Neural progenitor cell (in vitro differentiated cells): ENCODE measurements around the gene ATIC. TPM values are rescaled to one million over a fixed set of nuclear protein-coding genes. Genes with fewer than 3 reads are reported as not detected.

Experiments used
- DNase-seq: peaks from one replicate; pipeline ENCODE4 v3.0.0-alpha.2; 2016; ENCODE audit warnings: low spot score
- H2AFZ ChIP-seq: fragments of 200-600 bp; sonication (generic); replicated peaks from 2 replicates; pipeline ENCODE4 v1.6.1; 2016; ENCODE audit warnings: antibody characterized with exemption
- H3F3A ChIP-seq: fragments of 200-600 bp; sonication (generic); 2 replicates; pipeline ENCODE4 v1.6.1; 2016; ENCODE audit warnings: antibody characterized with exemption, low read depth
- H3K27ac ChIP-seq: fragments of 200-600 bp; sonication (generic); 2 replicates; pipeline ENCODE4 v1.5.1; 2016; ENCODE audit warnings: mild to moderate bottlenecking
- H3K27me3 ChIP-seq: fragments of 200-600 bp; sonication (generic); 2 replicates; pipeline ENCODE4 v1.6.1; 2016; ENCODE audit warnings: mild to moderate bottlenecking, moderate library complexity
- H3K36me3 ChIP-seq: fragments of 200-600 bp; sonication (generic); 2 replicates; pipeline ENCODE4 v1.5.1; 2016
- H3K4me1 ChIP-seq: fragments of 200-600 bp; sonication (generic); 2 replicates; pipeline ENCODE4 v1.6.1; 2016; ENCODE audit warnings: mixed run types
- H3K4me2 ChIP-seq: fragments of 200-600 bp; sonication (generic); 2 replicates; pipeline ENCODE4 v1.6.1; 2016
- H3K4me3 ChIP-seq: fragments of 200-600 bp; sonication (generic); 2 replicates; pipeline ENCODE4 v1.5.1; 2016
- H3K79me2 ChIP-seq: fragments of 200-600 bp; sonication (generic); 2 replicates; pipeline ENCODE4 v1.6.1; 2016; ENCODE audit warnings: low read depth
- H3K9ac ChIP-seq: fragments of 200-600 bp; sonication (generic); 2 replicates; pipeline ENCODE4 v1.6.1; 2016
- H3K9me3 ChIP-seq: fragments of 200-600 bp; sonication (generic); 2 replicates; pipeline ENCODE4 v1.5.1; 2016; ENCODE audit warnings: low read depth
- H4K20me1 ChIP-seq: fragments of 200-600 bp; sonication (generic); 2 replicates; pipeline ENCODE4 v1.6.1; 2016; ENCODE audit warnings: low read depth
- H3K27ac Mint-ChIP-seq: 3 replicates; pipeline ENCODE4 v1.8.0; 2021; ENCODE audit warnings: mixed read lengths
- H3K27me3 Mint-ChIP-seq: 2 replicates; pipeline ENCODE4 v1.8.0; 2022; ENCODE audit warnings: low read depth, mild to moderate bottlenecking, inconsistent platforms, moderate library complexity, mixed read lengths; ENCODE audit not compliant: insufficient read depth
- H3K36me3 Mint-ChIP-seq: 3 replicates; pipeline ENCODE4 v1.8.0; 2021; ENCODE audit warnings: mixed read lengths
- H3K4me1 Mint-ChIP-seq: 3 replicates; pipeline ENCODE4 v1.8.0; 2021; ENCODE audit warnings: mixed read lengths
- H3K4me3 Mint-ChIP-seq: 3 replicates; pipeline ENCODE4 v1.8.0; 2021; ENCODE audit warnings: mild to moderate bottlenecking, moderate library complexity, mixed read lengths
- H3K9me3 Mint-ChIP-seq: 3 replicates; pipeline ENCODE4 v1.8.0; 2020; ENCODE audit warnings: mixed read lengths
- EZH2 ChIP-seq: fragments of 200-600 bp; sonication (generic); IDR thresholded peaks from 2 replicates; pipeline ENCODE4 v1.6.1; 2017; ENCODE audit warnings: antibody characterized with exemption, mild to moderate bottlenecking, moderate library complexity
- EZH2phosphoT487 ChIP-seq: fragments of 200-600 bp; sonication (generic); IDR thresholded peaks from 2 replicates; pipeline ENCODE4 v1.6.1; 2017; ENCODE audit warnings: antibody characterized with exemption
- total RNA-seq: library from RNA; depleted of rRNA; stranded (reverse); fragments of >200 nt; gene quantifications from 2 replicates; pipeline ENCODE4 v1.2.3, GENCODE V29; 2015; ENCODE audit warnings: low replicate concordance
- TF ChIP-seq, protein P1 (sequence below): fragments of 200-600 bp; sonication (generic); IDR thresholded peaks from 2 replicates; pipeline ENCODE4 v1.5.1; 2017; ENCODE audit warnings: antibody characterized with exemption, mild to moderate bottlenecking

The ATIC gene
- total RNA-seq, 1 donor from 2014 or later = 43.2 TPM

DNA sequence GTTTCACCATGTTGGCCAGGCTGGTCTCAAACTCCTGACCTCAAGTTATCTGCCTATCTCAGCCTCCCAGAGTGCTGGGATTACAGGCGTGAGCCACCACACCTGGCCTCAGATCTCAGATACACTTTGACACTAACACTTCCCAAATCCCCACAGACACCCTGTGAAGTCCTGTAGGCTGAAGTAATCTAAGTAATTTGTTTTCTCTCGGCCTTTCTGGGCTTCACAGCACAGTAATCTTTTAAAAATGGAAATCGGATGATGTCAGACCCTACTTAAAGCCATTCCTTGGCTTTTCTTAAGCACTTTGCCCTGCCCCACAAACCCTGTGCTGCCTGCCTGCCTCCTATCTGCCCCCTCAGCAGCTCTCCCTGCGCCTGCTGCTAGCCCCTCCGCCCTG lies 16.2 kb downstream of the ATIC start:
- no peaks in the 10 kb centered on the region for H3K27me3 Mint-ChIP-seq
- H2AFZ ChIP-seq = no peak overlapping the region
- no peaks in the 10 kb centered on the region for H3K4me1 Mint-ChIP-seq
- H3K36me3 Mint-ChIP-seq = peaks cover 40% of the 10 kb centered on the region
- H3K9ac ChIP-seq = no peak overlapping the region
- peak overlapping the region; percentile 4 for H3K27ac Mint-ChIP-seq
- no peak overlapping the region for H3K4me2 ChIP-seq
- H3K4me3 Mint-ChIP-seq = no peak overlapping the region
- no peak overlapping the region for H3K4me3 ChIP-seq
- DNase-seq = no peak
- no peaks in the 10 kb centered on the region for H3F3A ChIP-seq
- H3K27me3 ChIP-seq = no peaks in the 10 kb centered on the region
- H3K9me3 Mint-ChIP-seq = no peaks in the 10 kb centered on the region
- H4K20me1 ChIP-seq = peaks cover 20% of the 10 kb centered on the region
- no peak overlapping the region for H3K27ac ChIP-seq
- no peaks in the 10 kb centered on the region for H3K4me1 ChIP-seq
- H3K79me2 ChIP-seq = peaks cover 56% of the 10 kb centered on the region
- no peaks in the 10 kb centered on the region for H3K9me3 ChIP-seq
- TF ChIP-seq EZH2phosphoT487 (no peak), EZH2 (no peak)
- TF ChIP-seq, protein P1, sequence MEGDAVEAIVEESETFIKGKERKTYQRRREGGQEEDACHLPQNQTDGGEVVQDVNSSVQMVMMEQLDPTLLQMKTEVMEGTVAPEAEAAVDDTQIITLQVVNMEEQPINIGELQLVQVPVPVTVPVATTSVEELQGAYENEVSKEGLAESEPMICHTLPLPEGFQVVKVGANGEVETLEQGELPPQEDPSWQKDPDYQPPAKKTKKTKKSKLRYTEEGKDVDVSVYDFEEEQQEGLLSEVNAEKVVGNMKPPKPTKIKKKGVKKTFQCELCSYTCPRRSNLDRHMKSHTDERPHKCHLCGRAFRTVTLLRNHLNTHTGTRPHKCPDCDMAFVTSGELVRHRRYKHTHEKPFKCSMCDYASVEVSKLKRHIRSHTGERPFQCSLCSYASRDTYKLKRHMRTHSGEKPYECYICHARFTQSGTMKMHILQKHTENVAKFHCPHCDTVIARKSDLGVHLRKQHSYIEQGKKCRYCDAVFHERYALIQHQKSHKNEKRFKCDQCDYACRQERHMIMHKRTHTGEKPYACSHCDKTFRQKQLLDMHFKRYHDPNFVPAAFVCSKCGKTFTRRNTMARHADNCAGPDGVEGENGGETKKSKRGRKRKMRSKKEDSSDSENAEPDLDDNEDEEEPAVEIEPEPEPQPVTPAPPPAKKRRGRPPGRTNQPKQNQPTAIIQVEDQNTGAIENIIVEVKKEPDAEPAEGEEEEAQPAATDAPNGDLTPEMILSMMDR = no peak
- H3K36me3 ChIP-seq = peaks cover 11% of the 10 kb centered on the region

DNA sequence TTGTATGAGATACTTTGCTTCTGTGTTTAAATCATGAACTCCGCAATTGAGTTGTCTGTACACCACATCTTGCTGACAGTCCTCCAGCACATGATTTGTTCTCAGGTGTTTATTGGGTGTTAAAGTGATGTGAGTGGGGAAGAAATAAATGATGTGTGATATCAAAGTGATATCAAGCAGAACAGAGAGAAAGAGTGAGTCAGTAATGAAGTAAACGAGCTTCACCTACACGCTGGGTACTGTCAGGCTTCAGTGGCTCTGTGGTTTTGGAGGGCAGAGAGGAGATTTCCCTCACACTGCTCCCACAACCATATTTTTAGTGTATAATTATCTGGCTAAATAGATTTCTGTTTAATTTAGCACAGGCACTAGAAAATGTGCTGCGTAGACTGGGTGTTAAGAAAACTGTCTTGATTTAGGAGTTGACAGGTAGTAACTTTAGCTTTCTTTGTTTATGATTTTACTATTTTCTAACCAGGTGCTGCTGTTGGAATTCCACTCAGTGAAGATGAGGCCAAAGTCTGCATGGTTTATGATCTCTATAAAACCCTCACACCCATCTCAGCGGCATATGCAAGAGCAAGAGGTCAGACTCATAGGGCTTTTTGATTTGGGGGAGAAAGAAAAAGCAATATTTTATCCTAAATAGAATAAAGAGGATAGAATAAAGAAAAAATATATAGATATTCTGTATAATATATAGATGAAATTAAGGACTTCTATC lies 21.2 kb downstream of the ATIC start:
- Histone ChIP-seq H3K36me3 (peaks cover 11% of the 10 kb centered on the region), H4K20me1 (no peaks in the 10 kb centered on the region), H3K9me3 (no peaks in the 10 kb centered on the region), H3F3A (no peaks in the 10 kb centered on the region), H3K9ac (no peak overlapping the region), H3K4me3 (no peak overlapping the region), H3K79me2 (peaks cover 31% of the 10 kb centered on the region), H3K27ac (no peak overlapping the region), H3K4me1 (no peaks in the 10 kb centered on the region), H3K27me3 (no peaks in the 10 kb centered on the region), H2AFZ (no peak overlapping the region), H3K4me2 (no peak overlapping the region)
- no peaks in the 10 kb centered on the region for H3K4me1 Mint-ChIP-seq
- no peak for DNase-seq
- H3K27me3 Mint-ChIP-seq = no peaks in the 10 kb centered on the region
- H3K4me3 Mint-ChIP-seq = no peak overlapping the region
- TF ChIP-seq EZH2phosphoT487 (no peak), EZH2 (no peak)
- TF ChIP-seq, protein P1 = no peak
- H3K9me3 Mint-ChIP-seq = no peaks in the 10 kb centered on the region
- H3K36me3 Mint-ChIP-seq = peaks cover 23% of the 10 kb centered on the region
- H3K27ac Mint-ChIP-seq = no peak overlapping the region

DNA sequence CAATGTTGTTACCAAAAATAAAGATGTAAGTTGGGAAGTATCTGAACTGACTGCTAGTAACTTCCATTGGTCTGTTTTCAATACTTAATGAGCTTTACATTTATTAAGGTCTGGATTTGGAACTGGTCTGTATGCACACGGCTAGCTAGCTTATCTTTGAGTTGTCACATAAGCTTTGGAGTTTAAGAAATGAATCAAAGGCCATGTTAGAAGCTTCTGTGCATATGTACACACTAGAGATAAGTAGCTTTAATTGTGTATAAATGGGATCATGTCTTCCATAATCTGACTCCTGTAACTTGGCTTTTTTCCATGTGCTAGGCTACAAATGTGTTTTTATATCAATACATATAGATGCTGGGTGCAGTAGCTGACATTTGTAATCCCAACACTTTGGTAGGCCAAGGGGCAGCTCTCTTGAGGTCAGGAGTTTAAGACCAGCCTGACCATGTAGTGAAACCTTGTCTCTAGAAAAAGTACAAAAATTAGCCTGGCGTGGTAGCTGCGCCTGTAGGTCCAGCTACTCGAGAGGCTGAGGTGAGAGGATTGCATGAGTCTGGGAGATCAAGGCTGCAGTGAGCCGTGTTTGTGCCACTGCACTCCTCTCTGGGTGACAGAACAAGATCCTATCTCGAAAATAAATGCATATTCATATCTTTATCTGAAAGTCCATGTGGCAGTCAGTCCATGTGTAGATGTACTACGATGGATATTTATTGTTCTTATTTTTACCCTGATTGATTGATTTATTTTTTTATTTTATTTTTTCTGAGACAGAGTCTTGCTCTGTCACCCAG lies 27.2 kb downstream of the ATIC start:
- H3K4me1 ChIP-seq = no peaks in the 10 kb centered on the region
- no peaks in the 10 kb centered on the region for H3K27me3 ChIP-seq
- no peak overlapping the region for H3K4me3 Mint-ChIP-seq
- no peak overlapping the region for H3K4me3 ChIP-seq
- no peak overlapping the region for H3K27ac ChIP-seq
- H3K27ac Mint-ChIP-seq = no peak overlapping the region
- H3K9me3 ChIP-seq = no peaks in the 10 kb centered on the region
- H3K79me2 ChIP-seq = peaks cover 20% of the 10 kb centered on the region
- peaks cover 45% of the 10 kb centered on the region for H3K36me3 Mint-ChIP-seq
- DNase-seq = no peak
- TF ChIP-seq, protein P1 = no peak
- TF ChIP-seq EZH2phosphoT487 (no peak), EZH2 (no peak)
- no peak overlapping the region for H2AFZ ChIP-seq
- H3F3A ChIP-seq = no peaks in the 10 kb centered on the region
- no peaks in the 10 kb centered on the region for H3K9me3 Mint-ChIP-seq
- H3K27me3 Mint-ChIP-seq = no peaks in the 10 kb centered on the region
- H4K20me1 ChIP-seq = no peaks in the 10 kb centered on the region
- H3K4me2 ChIP-seq = no peak overlapping the region
- H3K36me3 ChIP-seq = peaks cover 18% of the 10 kb centered on the region
- H3K9ac ChIP-seq = no peak overlapping the region
- no peaks in the 10 kb centered on the region for H3K4me1 Mint-ChIP-seq
